ENCODE measurements around the gene ATP1A2. TPM values are rescaled to one million over a fixed set of nuclear protein-coding genes. Genes with fewer than 3 reads are reported as not detected.

ATP1A2 gene
- total and polyA plus RNA-seq, 10 of the 15 experiments (the other 5 are each of a cell fraction or from before 2014, with no cell fraction given) = 0.15 TPM; not detected in 9

- Histone ChIP-seq H2AFZ (ENCODE audit: control insufficient read depth, low read depth, low read length) (no peak overlapping the region), H3K36me3 (ENCODE audit: control insufficient read depth in 2 of 2, insufficient read depth in 2 of 2, low read length in 1 of 2) (no peaks in the 10 kb centered on the region; a peak in 1 of 4 replicates), H3K4me1 (ENCODE audit: control insufficient read depth, insufficient read depth, low read length) (peaks cover 25% of the 10 kb centered on the region), H3K27me3 (replicated peaks in 1 of 2; ENCODE audit: control insufficient read depth in 2 of 2, insufficient read depth in 2 of 2, low read length in 1 of 2) (no peaks in the 10 kb centered on the region), H4K20me1 (ENCODE audit: control insufficient read depth, insufficient read depth) (no peaks in the 10 kb centered on the region; the same call in 1 of the 2 replicates), H3K9me3 (replicated peaks; ENCODE audit: control insufficient read depth, insufficient read depth, low read length) (no peaks in the 10 kb centered on the region), H3K4me2 (ENCODE audit: control insufficient read depth, insufficient read depth) (no peak overlapping the region), H3K9ac (ENCODE audit: control insufficient read depth, insufficient read depth, low read length) (no peak overlapping the region), H3K4me3 (no peak overlapping the region), H3K79me2 (ENCODE audit: control insufficient read depth, insufficient read depth, low read length) (peaks cover 9% of the 10 kb centered on the region), H3K27ac (ENCODE audit: control insufficient read depth, insufficient read depth) (no peak overlapping the region)
- no peak for DNase-seq (ENCODE audit: low read depth, low spot score)
- SMC1A ChIA-PET (ENCODE audit: uncharacterized antibody, unreplicated experiment) = interaction anchor here (0.6 to 4.0 kb wide), 12 partner anchors 14 to 277 kb away, joined by 3 to 36 read pairs (median 4); no protein-coding TSS in a partner anchor
- in situ Hi-C loops (cut with MboI) (loop anchor here (5.0 kb wide), 3 partner anchors 152 to 277 kb away; no protein-coding TSS in a partner anchor), intact Hi-C loops (cut with micrococcal nuclease; ENCODE audit: unreplicated experiment) (no loop called here)
- no peak for ATAC-seq
- WGBS (ENCODE audit: insufficient coverage, insufficient replicate concordance, low lambda C conversion rate, missing lambda C conversion rate) = 97% methylated on average over 2 of the region's 2 CpGs
- POLR2A ChIA-PET = interaction anchor here (1.3 to 2.0 kb wide), 4 partner anchors 69 to 192 kb away, joined by 4 to 8 read pairs (median 4); no protein-coding TSS in a partner anchor
- BruUV-seq (replicated peaks) = no TSS peak
- TF ChIP-seq, protein P1, sequence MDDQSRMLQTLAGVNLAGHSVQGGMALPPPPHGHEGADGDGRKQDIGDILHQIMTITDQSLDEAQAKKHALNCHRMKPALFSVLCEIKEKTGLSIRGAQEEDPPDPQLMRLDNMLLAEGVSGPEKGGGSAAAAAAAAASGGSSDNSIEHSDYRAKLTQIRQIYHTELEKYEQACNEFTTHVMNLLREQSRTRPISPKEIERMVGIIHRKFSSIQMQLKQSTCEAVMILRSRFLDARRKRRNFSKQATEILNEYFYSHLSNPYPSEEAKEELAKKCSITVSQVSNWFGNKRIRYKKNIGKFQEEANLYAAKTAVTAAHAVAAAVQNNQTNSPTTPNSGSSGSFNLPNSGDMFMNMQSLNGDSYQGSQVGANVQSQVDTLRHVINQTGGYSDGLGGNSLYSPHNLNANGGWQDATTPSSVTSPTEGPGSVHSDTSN (IDR thresholded peaks at IDR 0.05; ENCODE audit: insufficient replicate concordance, low read depth, low read length) = no peak
- TF ChIP-seq MYC (IDR thresholded peaks at IDR 0.05; ENCODE audit: insufficient read depth, insufficient read length, insufficient replicate concordance, low read length, severe bottlenecking) = no peak
- no peak for TF ChIP-seq HDGF (IDR thresholded peaks at IDR 0.05)
- no peak for TF ChIP-seq JUNB (IDR thresholded peaks at IDR 0.05)
- TF ChIP-seq CEBPB (IDR thresholded peaks at IDR 0.05; ENCODE audit: borderline replicate concordance in 1 of 2, low read depth in 2 of 2, low read length in 2 of 2) = no peak
- TF ChIP-seq NRF1 (conservative IDR thresholded peaks at IDR 0.05; ENCODE audit: low read depth, low read length) = no peak
- no peak for TF ChIP-seq KLF5 (IDR thresholded peaks at IDR 0.05; ENCODE audit: partially characterized antibody)
- no peak for TF ChIP-seq KAT2A (conservative IDR thresholded peaks at IDR 0.05; ENCODE audit: control insufficient read depth, low read depth, low read length)
- no peak for TF ChIP-seq YBX1 (IDR thresholded peaks at IDR 0.05)
- TF ChIP-seq, protein P2, sequence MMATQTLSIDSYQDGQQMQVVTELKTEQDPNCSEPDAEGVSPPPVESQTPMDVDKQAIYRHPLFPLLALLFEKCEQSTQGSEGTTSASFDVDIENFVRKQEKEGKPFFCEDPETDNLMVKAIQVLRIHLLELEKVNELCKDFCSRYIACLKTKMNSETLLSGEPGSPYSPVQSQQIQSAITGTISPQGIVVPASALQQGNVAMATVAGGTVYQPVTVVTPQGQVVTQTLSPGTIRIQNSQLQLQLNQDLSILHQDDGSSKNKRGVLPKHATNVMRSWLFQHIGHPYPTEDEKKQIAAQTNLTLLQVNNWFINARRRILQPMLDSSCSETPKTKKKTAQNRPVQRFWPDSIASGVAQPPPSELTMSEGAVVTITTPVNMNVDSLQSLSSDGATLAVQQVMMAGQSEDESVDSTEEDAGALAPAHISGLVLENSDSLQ (IDR thresholded peaks at IDR 0.05) = no peak
- RAD21 ChIA-PET (ENCODE audit: unreplicated experiment) = interaction anchor here (0.9 to 6.8 kb wide), 9 partner anchors 48 to 277 kb away, joined by 3 to 85 read pairs (median 4); partner anchors contain the start of gene DCAF8
- no peak for FAIRE-seq
- CTCF ChIA-PET = interaction anchor here (0.8 to 30.2 kb wide), 20 partner anchors 9 to 506 kb away, joined by 3 to 1035 read pairs (median 22); partner anchors contain the start of genes CASQ1, KCNJ10 and KCNJ9
These were observed 15.7 kb upstream of the ATP1A2 start for GRCh38 chr1:160099716-160100375.
